ENCODE data around the gene POM121C. TPM values are rescaled to one million over a fixed set of nuclear protein-coding genes. Genes with fewer than 3 reads are reported as not detected.
A peak's percentile ranks its signal among the peaks of the same experiment; 100 is the strongest.
"Not testable (repeated sequence)": the region's sequence is repeated elsewhere in the genome, so short reads cannot be mapped to it uniquely, and the experiment has no call there.

The POM121C gene
- total and polyA plus RNA-seq, 2 of the 13 experiments (the other 11 are each of a cell fraction or from before 2014, with no cell fraction given), result 7.3 to 20.2 TPM

DNA sequence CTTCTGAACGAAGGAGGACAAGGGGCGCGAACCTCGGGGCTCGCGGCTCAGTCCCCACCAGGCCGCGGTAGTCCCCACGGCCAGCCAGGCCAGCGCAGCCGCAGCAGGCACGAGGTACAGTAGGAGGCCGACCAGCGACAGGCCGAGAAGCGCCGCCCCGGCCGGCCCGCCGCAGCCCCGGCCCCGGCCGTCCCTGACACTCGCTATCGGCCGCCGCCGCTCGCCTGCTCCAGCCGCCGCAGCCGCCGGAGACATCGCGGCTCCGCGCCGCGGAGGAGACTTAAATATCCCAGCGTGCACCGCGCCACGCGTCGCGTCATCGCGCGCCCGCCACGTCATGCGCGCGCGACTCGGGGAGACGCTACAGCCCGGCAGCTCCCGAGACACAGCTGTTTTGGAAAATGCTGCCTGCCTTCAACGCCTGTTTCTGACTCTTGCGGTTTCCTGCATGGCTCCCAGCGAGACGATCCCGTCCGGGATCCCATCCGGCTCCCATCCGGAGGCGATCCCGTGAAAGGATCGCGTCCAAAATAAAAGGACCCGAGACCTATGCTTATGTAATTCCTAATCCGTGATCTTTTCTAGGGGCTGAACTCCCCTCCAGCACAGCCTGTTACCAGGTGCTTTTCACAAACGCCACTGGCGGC is 43.5 kb downstream of the POM121C start (continued):
- TF ChIP-seq HOXA3 (CRISPR knock-in tag; IDR thresholded peaks at IDR 0.05) (peak; percentile 43), ZFY (CRISPR knock-in tag; IDR thresholded peaks at IDR 0.05) (peak; percentile 73), PHF8 (CRISPR knock-in tag; IDR thresholded peaks at IDR 0.05) (peak; percentile 35; the same call in 1 of the 2 replicates), CREM (IDR thresholded peaks at IDR 0.05) (peak; percentile 30; the same call in 1 of the 2 replicates), KDM2A (CRISPR knock-in tag; IDR thresholded peaks at IDR 0.05; ENCODE audit: borderline replicate concordance, low read depth) (peak; percentile 73)
- not testable (repeated sequence) for TF ChIP-seq CREM (CRISPR knock-in tag; IDR thresholded peaks at IDR 0.05)

DNA sequence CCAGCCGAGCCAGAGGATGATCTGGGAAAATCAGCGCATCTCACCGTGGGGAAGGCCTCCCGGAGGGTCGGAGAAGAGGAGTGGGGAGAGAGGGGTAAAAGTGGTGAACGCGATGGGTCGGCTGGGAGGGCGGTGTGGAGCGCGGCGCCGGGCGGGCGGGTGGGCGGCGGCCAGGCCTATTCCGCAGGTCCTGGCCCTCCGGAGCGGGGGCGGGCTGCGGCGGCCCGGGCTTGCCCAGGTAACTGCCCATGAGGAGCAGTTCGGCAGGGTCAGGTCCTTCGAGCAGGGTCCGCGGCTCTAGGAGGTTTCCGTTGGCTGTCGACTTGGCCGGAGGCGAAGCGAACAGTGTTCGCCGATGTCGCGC is 44.0 kb downstream of the POM121C start:
- H3K27ac ChIP-seq (ENCODE audit: extremely low read length, insufficient read depth, low read length); H3K27me3 ChIP-seq (ENCODE audit: control insufficient read depth in 1 of 2, insufficient read depth in 2 of 2, low read length in 2 of 2); H4K20me1 ChIP-seq (ENCODE audit: insufficient read depth, low read length); H3K4me1 ChIP-seq (ENCODE audit: insufficient read depth, low read length); POLR2A ChIA-PET; BruUV-seq (replicated peaks); intact Hi-C loops (cut with micrococcal nuclease; ENCODE audit: unreplicated experiment); DNase-seq (ENCODE audit: low spot score); H3K79me2 ChIP-seq (ENCODE audit: insufficient read depth, low read length); in situ Hi-C loops (cut with HindIII; ENCODE audit: extremely low pct_ligation_motif_present, low pct_unique_long_range_greater_than_20kb); H2AFZ ChIP-seq (ENCODE audit: low read length); FAIRE-seq; CTCF ChIA-PET (ENCODE audit: low intra/inter-chr PET ratio, low total read pairs); H3K9me3 ChIP-seq (ENCODE audit: low read length): not testable (repeated sequence)
- ATAC-seq, result peak; percentile 69
- Histone ChIP-seq H3K9ac (ENCODE audit: insufficient read depth, low read depth, low read length) (peak overlapping the region; percentile 66; the same call in 1 of the 2 replicates), H3K36me3 (replicated peaks in 1 of 2; ENCODE audit: control insufficient read depth in 1 of 2, insufficient read depth in 2 of 2, low read length in 2 of 2) (peaks cover 4 to 23% of the 10 kb centered on the region in 2 experiments; a peak in 3 of 5 replicates), H3K4me3 (replicated peaks in 1 of 3; ENCODE audit: insufficient read depth in 1 of 3, low read depth in 2 of 3, low read length in 3 of 3) (peak overlapping the region; percentile 7 to 50 (median 10); a peak in 4 of 6 replicates), H3K4me2 (ENCODE audit: low read depth, low read length) (peak overlapping the region; percentile 61)
- WGBS (ENCODE audit: low lambda C conversion rate), result 0% methylated on average over 5 of the region's 37 CpGs

DNA sequence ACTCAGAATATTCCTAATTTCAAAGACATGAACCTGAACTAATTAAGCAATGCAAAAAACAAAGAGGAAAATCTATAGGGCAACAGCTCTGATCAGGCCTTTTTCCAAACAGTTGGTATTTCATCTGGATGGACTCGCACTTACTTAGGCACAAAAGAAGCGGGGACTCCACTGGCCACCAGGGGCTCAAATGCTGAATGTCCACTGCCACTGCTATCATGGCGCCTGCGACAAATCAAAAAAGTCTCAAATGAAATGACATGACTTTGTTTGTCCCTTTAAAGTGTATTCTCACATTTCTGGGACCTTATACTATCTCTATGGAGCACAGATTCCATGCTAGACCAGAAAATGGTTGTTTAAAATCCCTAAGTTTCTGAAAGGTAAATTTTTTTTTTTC is 47.1 kb downstream of the POM121C start:
- CTCF ChIA-PET (ENCODE audit: low intra/inter-chr PET ratio, low total read pairs), result not testable (repeated sequence)
- peaks cover 5 to 43% of the 10 kb centered on the region in 2 experiments for H3K36me3 ChIP-seq (replicated peaks in 1 of 2; ENCODE audit: control insufficient read depth in 1 of 2, insufficient read depth in 2 of 2, low read length in 2 of 2)
- WGBS (ENCODE audit: low lambda C conversion rate), result 100% methylated on average over 4 of the region's 4 CpGs

DNA sequence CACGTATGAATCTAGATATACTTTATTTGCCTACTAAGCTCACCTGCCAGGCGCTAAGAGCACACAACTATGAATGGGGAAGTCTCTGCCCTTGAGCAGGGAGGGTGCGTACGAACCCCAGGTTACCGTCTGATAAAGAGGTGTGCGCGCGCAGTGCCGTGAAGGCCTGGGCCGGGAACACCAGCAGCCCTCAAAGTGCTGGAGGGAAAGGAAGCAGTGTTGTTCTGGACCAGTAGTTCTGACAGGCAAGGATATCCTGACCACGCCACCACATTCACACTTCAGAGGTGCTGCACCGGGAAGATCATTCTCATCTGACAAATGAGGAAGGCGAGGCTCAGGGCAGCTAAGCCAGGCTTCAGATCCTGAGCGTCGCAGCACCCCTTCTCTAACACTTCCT is 62.6 kb downstream of the POM121C start:
- H3K27me3 ChIP-seq (ENCODE audit: control insufficient read depth in 1 of 2, insufficient read depth in 2 of 2, low read length in 2 of 2); CTCF ChIA-PET (ENCODE audit: low intra/inter-chr PET ratio, low total read pairs); BruUV-seq (replicated peaks); POLR2A ChIA-PET; FAIRE-seq; H3K79me2 ChIP-seq (ENCODE audit: insufficient read depth, low read length); H3K4me2 ChIP-seq (ENCODE audit: low read depth, low read length); H3K4me1 ChIP-seq (ENCODE audit: insufficient read depth, low read length); H4K20me1 ChIP-seq (ENCODE audit: insufficient read depth, low read length); ATAC-seq; H3K9ac ChIP-seq (ENCODE audit: insufficient read depth, low read depth, low read length); H3K4me3 ChIP-seq (replicated peaks in 1 of 3; ENCODE audit: insufficient read depth in 1 of 3, low read depth in 2 of 3, low read length in 3 of 3); H3K27ac ChIP-seq (ENCODE audit: extremely low read length, insufficient read depth, low read length); H2AFZ ChIP-seq (ENCODE audit: low read length); DNase-seq (ENCODE audit: low spot score); in situ Hi-C loops (cut with HindIII; ENCODE audit: extremely low pct_ligation_motif_present, low pct_unique_long_range_greater_than_20kb); H3K9me3 ChIP-seq (ENCODE audit: low read length); intact Hi-C loops (cut with micrococcal nuclease; ENCODE audit: unreplicated experiment): not testable (repeated sequence)
- WGBS (ENCODE audit: low lambda C conversion rate), result 100% methylated on average over 5 of the region's 15 CpGs
- peaks cover 6 to 13% of the 10 kb centered on the region in 2 experiments; a peak in 3 of 5 replicates for H3K36me3 ChIP-seq (replicated peaks in 1 of 2; ENCODE audit: control insufficient read depth in 1 of 2, insufficient read depth in 2 of 2, low read length in 2 of 2)

More for the DNA sequence above, 47.1 kb downstream of the POM121C start:
- H2AFZ ChIP-seq (ENCODE audit: low read length); H4K20me1 ChIP-seq (ENCODE audit: insufficient read depth, low read length); H3K9me3 ChIP-seq (ENCODE audit: low read length); H3K27me3 ChIP-seq (ENCODE audit: control insufficient read depth in 1 of 2, insufficient read depth in 2 of 2, low read length in 2 of 2); H3K9ac ChIP-seq (ENCODE audit: insufficient read depth, low read depth, low read length); H3K4me1 ChIP-seq (ENCODE audit: insufficient read depth, low read length); FAIRE-seq; H3K27ac ChIP-seq (ENCODE audit: extremely low read length, insufficient read depth, low read length); intact Hi-C loops (cut with micrococcal nuclease; ENCODE audit: unreplicated experiment); BruUV-seq (replicated peaks); DNase-seq (ENCODE audit: low spot score); H3K4me3 ChIP-seq (replicated peaks in 1 of 3; ENCODE audit: insufficient read depth in 1 of 3, low read depth in 2 of 3, low read length in 3 of 3); in situ Hi-C loops (cut with HindIII; ENCODE audit: extremely low pct_ligation_motif_present, low pct_unique_long_range_greater_than_20kb); H3K4me2 ChIP-seq (ENCODE audit: low read depth, low read length); H3K79me2 ChIP-seq (ENCODE audit: insufficient read depth, low read length); POLR2A ChIA-PET; ATAC-seq: not testable (repeated sequence)

Measured in HepG2 (cell line).